Transverse colon (tissue), 4 donors: ENCODE results near the gene AOAH. TPM values are rescaled to one million over a fixed set of nuclear protein-coding genes. Genes with fewer than 3 reads are reported as not detected.

Experiments
- DNase-seq: peaks from one replicate; pipeline ENCODE4 v3.0.0-alpha.2; 2019
- H3K27ac ChIP-seq, 4 donors: fragments of 200-600 bp; sonication (generic); 2 replicates each; pipeline ENCODE4 v1.5.1; 2016 to 2018; ENCODE audit warnings: inconsistent platforms in 4 of 4
- H3K27me3 ChIP-seq: fragments of 200-600 bp; sonication (generic); 2 replicates; pipeline ENCODE4 v1.5.1; 2017; ENCODE audit warnings: inconsistent platforms
- H3K36me3 ChIP-seq, 4 donors: fragments of 200-600 bp; sonication (generic); 2 replicates each; pipeline ENCODE4 v1.5.1; 2017 to 2019; ENCODE audit warnings: inconsistent platforms in 4 of 4
- H3K4me1 ChIP-seq, 4 donors: fragments of 200-600 bp; sonication (generic); 2 replicates each; pipeline ENCODE4 v1.5.1; 2017 to 2020; ENCODE audit warnings: inconsistent platforms in 4 of 4
- H3K4me3 ChIP-seq, 4 donors: fragments of 200-600 bp; sonication (generic); 1 replicate in 1 of 4; 2 replicates in 3 of 4; pipeline versions ENCODE4 v1.5.1 to v1.6.1; 2017 to 2019; ENCODE audit warnings: inconsistent platforms in 4 of 4
- H3K9me3 ChIP-seq, 2 donors: fragments of 200-600 bp; sonication (generic); 2 replicates each; pipeline ENCODE4 v1.5.1; 2017 to 2019; ENCODE audit warnings: inconsistent platforms in 2 of 2
- EP300 ChIP-seq: sonication (generic); formaldehyde crosslinking; IDR thresholded peaks from one replicate; pipeline ENCODE4 v1.6.1; 2017; ENCODE audit warnings: antibody characterized with exemption, low read depth
- POLR2A ChIP-seq: fragments of 450-650 bp; IDR thresholded peaks from one replicate; pipeline ENCODE4 v1.6.1; 2016; ENCODE audit warnings: antibody characterized with exemption, mild to moderate bottlenecking, moderate library complexity
- POLR2AphosphoS5 ChIP-seq, 3 donors: sonication (generic); formaldehyde crosslinking; IDR thresholded peaks; one replicate each; pipeline ENCODE4 v1.6.1; 2016; ENCODE audit warnings: antibody characterized with exemption in 3 of 3
- WGBS, 2 donors: methylation state at CpG; one replicate each; pipeline ENCODE4 v1.1.5; 2018; ENCODE audit warnings: low coverage in 1 of 2; 5-methylcytosine and 5-hydroxymethylcytosine counted together
- in situ Hi-C, 4 donors: fragments of 200-750 bp; cut with MboI; loops; one replicate each; pipeline versions ENCODE4 v1.15.0 to v1.15.1; 2017; ENCODE audit warnings: low sequenced_read_pairs in 3 of 4, low pct_ligation_motif_present in 1 of 4, low pct_unique_long_range_greater_than_20kb in 1 of 4
- intact Hi-C: fragments of 100-400 bp; cut with DNase I; formaldehyde crosslinking; loops from one replicate; pipeline ENCODE4 v1.15.1; 2023; ENCODE audit warnings: low total_unique reads
- total RNA-seq, 4 donors: library from RNA; depleted of rRNA; stranded (reverse); fragments of >200 nt; gene quantifications; one replicate each; pipeline ENCODE4 v1.1.0, GENCODE V29; 2016
- TF ChIP-seq, protein P1 (sequence below), 5 experiments: fragments of 200-600 bp in 3 of 5; fragments of 450-650 bp in 2 of 5; sonication (generic) in 3 of 5; IDR thresholded peaks; 1 replicate in 2 of 5; 2 replicates in 3 of 5; pipeline ENCODE4 v1.5.1; 2016 to 2017; ENCODE audit warnings: antibody characterized with exemption in 5 of 5, inconsistent platforms in 3 of 5, mild to moderate bottlenecking in 2 of 5, moderate library complexity in 1 of 5

The AOAH gene
- total RNA-seq, 4 donors from 2014 or later = 82.8 to 139 (median 102) TPM

DNA sequence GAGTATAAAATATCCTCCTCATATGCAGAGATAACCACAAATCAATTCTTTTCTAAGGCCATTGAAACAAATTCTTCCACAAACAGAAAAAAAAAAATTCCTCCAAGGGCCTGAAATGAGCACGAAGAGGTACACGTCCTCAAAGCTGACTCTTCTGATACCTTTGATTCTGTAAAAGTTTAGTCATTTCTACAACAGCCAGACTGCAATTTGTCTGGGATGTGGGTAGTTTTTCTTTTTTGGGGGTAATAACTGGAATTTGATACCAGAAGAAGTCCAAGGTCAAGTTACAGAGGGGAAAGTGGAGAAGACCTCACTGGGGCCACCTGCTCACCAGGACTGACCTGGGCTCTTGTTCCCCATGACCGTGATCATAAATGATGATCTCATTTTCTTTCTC, 121.8 kb downstream of the AOAH start:
- Histone ChIP-seq H3K4me1 (no peaks in the 10 kb centered on the region), H3K36me3 (no peaks in the 10 kb centered on the region), H3K27ac (no peak overlapping the region), H3K9me3 (no peaks in the 10 kb centered on the region), H3K4me3 (no peak overlapping the region), H3K27me3 (no peaks in the 10 kb centered on the region)
- intact Hi-C loops = no loop called here
- 71 to 78% methylated on average over 3 of the region's 3 CpGs for WGBS, 2 donors
- in situ Hi-C loops = no loop called here
- DNase-seq = no peak
- TF ChIP-seq POLR2AphosphoS5 (IDR thresholded peaks at IDR 0.05) (no peak), POLR2A (no peak), EP300 (no peak)
- TF ChIP-seq, protein P1, sequence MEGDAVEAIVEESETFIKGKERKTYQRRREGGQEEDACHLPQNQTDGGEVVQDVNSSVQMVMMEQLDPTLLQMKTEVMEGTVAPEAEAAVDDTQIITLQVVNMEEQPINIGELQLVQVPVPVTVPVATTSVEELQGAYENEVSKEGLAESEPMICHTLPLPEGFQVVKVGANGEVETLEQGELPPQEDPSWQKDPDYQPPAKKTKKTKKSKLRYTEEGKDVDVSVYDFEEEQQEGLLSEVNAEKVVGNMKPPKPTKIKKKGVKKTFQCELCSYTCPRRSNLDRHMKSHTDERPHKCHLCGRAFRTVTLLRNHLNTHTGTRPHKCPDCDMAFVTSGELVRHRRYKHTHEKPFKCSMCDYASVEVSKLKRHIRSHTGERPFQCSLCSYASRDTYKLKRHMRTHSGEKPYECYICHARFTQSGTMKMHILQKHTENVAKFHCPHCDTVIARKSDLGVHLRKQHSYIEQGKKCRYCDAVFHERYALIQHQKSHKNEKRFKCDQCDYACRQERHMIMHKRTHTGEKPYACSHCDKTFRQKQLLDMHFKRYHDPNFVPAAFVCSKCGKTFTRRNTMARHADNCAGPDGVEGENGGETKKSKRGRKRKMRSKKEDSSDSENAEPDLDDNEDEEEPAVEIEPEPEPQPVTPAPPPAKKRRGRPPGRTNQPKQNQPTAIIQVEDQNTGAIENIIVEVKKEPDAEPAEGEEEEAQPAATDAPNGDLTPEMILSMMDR (IDR thresholded peaks at IDR 0.05) = no peak

DNA sequence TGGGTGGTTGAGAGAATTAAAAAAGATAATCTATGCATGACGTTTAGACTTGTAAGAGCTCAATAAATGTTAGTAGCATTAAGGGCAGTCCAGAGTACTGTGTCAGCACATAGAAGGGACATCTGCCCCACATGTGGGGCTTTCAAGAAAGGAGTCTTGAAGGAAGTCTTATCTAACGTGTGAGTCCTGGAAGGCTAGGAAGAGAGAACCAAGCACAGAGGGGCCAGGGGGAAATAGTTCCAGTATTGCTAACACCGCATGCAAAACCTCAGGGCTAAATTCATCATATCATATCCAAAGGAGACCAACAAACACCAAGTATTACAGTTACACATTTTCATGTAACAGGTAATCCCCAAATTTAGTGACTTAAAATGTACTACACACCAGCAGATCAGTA, 122.7 kb downstream of the AOAH start:
- H3K9me3 ChIP-seq = no peaks in the 10 kb centered on the region
- WGBS, 2 donors = 58 to 59% methylated on average over 3 of the region's 3 CpGs
- H3K27ac ChIP-seq = no peak overlapping the region

DNA sequence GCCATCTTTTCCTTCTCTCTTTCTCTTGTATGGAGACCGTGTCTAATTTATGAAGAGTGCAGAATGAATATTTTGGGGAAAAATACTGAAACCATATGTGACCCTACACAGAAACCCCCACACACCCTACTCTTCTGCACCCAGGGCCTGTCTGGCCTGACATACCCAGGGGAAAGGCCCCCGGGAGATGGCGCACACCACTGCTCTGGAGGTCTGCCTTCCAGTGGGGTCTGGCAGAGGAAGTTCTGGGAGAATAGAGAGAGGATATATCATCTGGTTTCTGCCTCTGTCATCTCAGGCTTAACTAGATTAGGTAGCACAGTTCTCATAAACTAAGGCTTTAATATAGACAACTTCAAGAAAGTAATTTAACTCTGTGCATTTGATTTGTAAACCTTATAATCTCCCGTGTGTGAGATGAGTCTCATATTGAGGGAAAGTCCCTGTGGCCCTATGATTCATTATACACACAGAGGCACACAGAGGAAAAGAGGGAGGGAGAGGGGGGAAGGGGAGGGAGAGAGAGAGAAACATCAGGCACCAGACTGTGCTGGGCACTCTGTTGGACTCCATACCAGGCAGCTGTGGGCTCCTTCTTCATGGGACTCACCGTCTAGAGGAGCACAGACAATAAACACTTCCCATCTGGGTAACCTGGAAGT, 123.3 kb downstream of the AOAH start:
- no peaks in the 10 kb centered on the region for H3K36me3 ChIP-seq
- no peak for DNase-seq
- no peak for TF ChIP-seq POLR2AphosphoS5 (IDR thresholded peaks at IDR 0.05)
- TF ChIP-seq, protein P1 (IDR thresholded peaks at IDR 0.05) = no peak
- no peak for TF ChIP-seq EP300
- no peak for TF ChIP-seq POLR2A
- no peak overlapping the region for H3K27ac ChIP-seq
- in situ Hi-C loops (no loop called here), intact Hi-C loops (no loop called here)
- no peaks in the 10 kb centered on the region for H3K27me3 ChIP-seq
- 57 to 60% methylated on average over 1 to 5 of the region's 5 CpGs for WGBS, 2 donors
- H3K9me3 ChIP-seq = no peaks in the 10 kb centered on the region
- no peak overlapping the region for H3K4me3 ChIP-seq
- H3K4me1 ChIP-seq = no peaks in the 10 kb centered on the region

More for the DNA sequence above, 122.7 kb downstream of the AOAH start:
- Histone ChIP-seq H3K4me3 (no peak overlapping the region), H3K36me3 (no peaks in the 10 kb centered on the region), H3K27me3 (no peaks in the 10 kb centered on the region), H3K4me1 (no peaks in the 10 kb centered on the region)
- DNase-seq = no peak
- in situ Hi-C loops (no loop called here), intact Hi-C loops (no loop called here)
- TF ChIP-seq EP300 (no peak), POLR2AphosphoS5 (IDR thresholded peaks at IDR 0.05) (no peak), POLR2A (no peak)
- TF ChIP-seq, protein P1 (IDR thresholded peaks at IDR 0.05) = no peak

DNA sequence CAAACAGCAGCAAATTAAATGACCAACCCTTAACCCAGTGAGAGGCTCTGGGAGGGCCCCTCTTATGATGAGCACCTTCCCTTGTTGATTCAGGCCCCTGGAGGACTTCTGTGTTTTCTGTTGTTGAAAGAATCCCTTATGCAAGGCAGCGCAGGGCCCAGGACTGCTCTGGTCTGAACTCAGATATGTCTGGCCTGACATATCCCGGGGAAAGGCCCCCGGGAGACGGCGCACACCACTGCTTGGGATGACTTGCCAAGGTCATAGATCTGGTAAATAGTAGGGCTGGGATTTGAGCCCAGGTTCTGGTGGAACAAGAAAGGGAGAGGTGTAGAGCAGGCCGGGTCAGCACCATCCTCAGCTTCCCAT, 124.0 kb downstream of the AOAH start:
- H3K9me3 ChIP-seq = no peaks in the 10 kb centered on the region
- no peak overlapping the region for H3K4me3 ChIP-seq
- no peak overlapping the region for H3K27ac ChIP-seq
- H3K36me3 ChIP-seq = no peaks in the 10 kb centered on the region
- WGBS, 2 donors = 97% methylated on average over 6 of the region's 6 CpGs; no CpG with 5 or more reads in 1 of the 2 donors
- no peaks in the 10 kb centered on the region for H3K27me3 ChIP-seq
- no peaks in the 10 kb centered on the region for H3K4me1 ChIP-seq
- TF ChIP-seq, protein P1 (IDR thresholded peaks at IDR 0.05) = no peak
- no peak for TF ChIP-seq POLR2A
- TF ChIP-seq POLR2AphosphoS5 (IDR thresholded peaks at IDR 0.05) = no peak
- no peak for TF ChIP-seq EP300
- DNase-seq = no peak
- intact Hi-C loops = no loop called here
- in situ Hi-C loops = no loop called here
